GM18520 (cell line): ENCODE results near the gene CLIP4.

Experiments used
- ATAC-seq: cut with Tn5 transposase; IDR thresholded peaks from one replicate; pipeline ENCODE4 v1.9.1; 2021; ENCODE audit not compliant: unreplicated experiment

Gene CLIP4

GRCh38 chr2:29186817-29187216 lies 71.6 kb downstream of the CLIP4 start:
- no peak for ATAC-seq

GRCh38 chr2:29187926-29188325 lies 72.7 kb downstream of the CLIP4 start:
- ATAC-seq, result no peak

- ATAC-seq, result no peak
These were observed 73.8 kb downstream of the CLIP4 start for GRCh38 chr2:29189052-29189451.

GRCh38 chr2:29191817-29192216 lies 76.6 kb downstream of the CLIP4 start:
- no peak for ATAC-seq

- ATAC-seq, result no peak
These were observed 77.3 kb downstream of the CLIP4 start for GRCh38 chr2:29192526-29192925.

- no peak for ATAC-seq
These were observed 77.9 kb downstream of the CLIP4 start for GRCh38 chr2:29193111-29193510.

- ATAC-seq, result no peak
These were observed 78.5 kb downstream of the CLIP4 start for GRCh38 chr2:29193681-29194080.

GRCh38 chr2:29195796-29196195 lies 80.6 kb downstream of the CLIP4 start:
- ATAC-seq, result no peak

GRCh38 chr2:29196792-29197788 lies 81.9 kb downstream of the CLIP4 start:
- no peak for ATAC-seq

GRCh38 chr2:29201979-29202378 lies 86.8 kb downstream of the CLIP4 start:
- ATAC-seq, result no peak

GRCh38 chr2:29202819-29203495 lies 87.7 kb downstream of the CLIP4 start:
- ATAC-seq, result no peak

- ATAC-seq, result no peak
These were observed 91.7 kb downstream of the CLIP4 start for GRCh38 chr2:29206941-29207340.

- ATAC-seq, result no peak
These were observed 92.3 kb downstream of the CLIP4 start for GRCh38 chr2:29207352-29208148.

GRCh38 chr2:29209551-29209950 lies 94.3 kb downstream of the CLIP4 start:
- no peak for ATAC-seq

- ATAC-seq, result no peak
These were observed 96.8 kb downstream of the CLIP4 start for GRCh38 chr2:29212009-29212408.

- no peak for ATAC-seq
These were observed 98.7 kb downstream of the CLIP4 start for GRCh38 chr2:29213888-29214291.

- ATAC-seq, result no peak
These were observed 99.9 kb downstream of the CLIP4 start for GRCh38 chr2:29215073-29215472.

GRCh38 chr2:29215739-29216608 lies 100.8 kb downstream of the CLIP4 start:
- no peak for ATAC-seq

- no peak for ATAC-seq
These were observed 101.3 kb downstream of the CLIP4 start for GRCh38 chr2:29216609-29216909.

GRCh38 chr2:29218071-29218470 lies 102.9 kb downstream of the CLIP4 start:
- ATAC-seq, result no peak
